Measurements from ENCODE around the gene TMEM244.
"Not testable (repeated sequence)": the region's sequence is repeated elsewhere in the genome, so short reads cannot be mapped to it uniquely, and the experiment has no call there.

Gene TMEM244

DNA sequence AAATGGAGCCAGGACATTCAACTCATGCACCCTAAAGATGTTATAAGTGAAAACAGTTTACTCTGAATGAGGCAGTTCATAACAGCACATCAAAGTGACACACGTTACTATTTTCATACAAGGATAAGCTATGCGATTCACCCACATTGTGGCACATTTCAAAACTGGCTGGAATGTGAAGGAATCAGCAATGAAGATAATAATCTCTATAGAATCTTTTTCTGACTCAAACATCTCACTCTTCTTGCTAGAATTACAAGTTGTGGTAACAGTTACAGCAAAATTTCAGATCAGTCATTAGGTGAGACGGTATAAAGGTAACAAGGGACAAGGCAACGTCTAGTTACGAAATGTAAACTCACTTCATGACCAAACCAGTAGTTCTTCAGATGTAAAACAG lies 17.5 kb downstream of the TMEM244 start:
- Histone ChIP-seq H3K27me3 (ENCODE audit: control insufficient read depth in 1 of 2, insufficient read depth in 2 of 2, low read length in 2 of 2) (no peaks in the 10 kb centered on the region), H3K9me3 (ENCODE audit: low read length) (no peaks in the 10 kb centered on the region), H3K9ac (ENCODE audit: low read length) (no peak overlapping the region), H3K4me3 (ENCODE audit: low read depth in 1 of 2, low read length in 2 of 2) (no peak overlapping the region), H3K4me1 (ENCODE audit: insufficient read depth, low read length) (no peaks in the 10 kb centered on the region), H3K36me3 (ENCODE audit: insufficient read depth, low read length) (no peaks in the 10 kb centered on the region), H3K27ac (ENCODE audit: low read depth, low read length) (no peak overlapping the region)

GRCh38 chr6:129842881-129843409 lies 18.2 kb downstream of the TMEM244 start:
- H3K4me1 ChIP-seq (ENCODE audit: insufficient read depth, low read length), result no peaks in the 10 kb centered on the region
- no peaks in the 10 kb centered on the region for H3K27me3 ChIP-seq (ENCODE audit: control insufficient read depth in 1 of 2, insufficient read depth in 2 of 2, low read length in 2 of 2)
- H3K9ac ChIP-seq (ENCODE audit: low read length), result no peak overlapping the region
- H3K36me3 ChIP-seq (ENCODE audit: insufficient read depth, low read length), result no peaks in the 10 kb centered on the region
- no peak overlapping the region for H3K4me3 ChIP-seq (ENCODE audit: low read depth in 1 of 2, low read length in 2 of 2)
- no peak overlapping the region for H3K27ac ChIP-seq (ENCODE audit: low read depth, low read length)
- H3K9me3 ChIP-seq (ENCODE audit: low read length), result no peaks in the 10 kb centered on the region

DNA sequence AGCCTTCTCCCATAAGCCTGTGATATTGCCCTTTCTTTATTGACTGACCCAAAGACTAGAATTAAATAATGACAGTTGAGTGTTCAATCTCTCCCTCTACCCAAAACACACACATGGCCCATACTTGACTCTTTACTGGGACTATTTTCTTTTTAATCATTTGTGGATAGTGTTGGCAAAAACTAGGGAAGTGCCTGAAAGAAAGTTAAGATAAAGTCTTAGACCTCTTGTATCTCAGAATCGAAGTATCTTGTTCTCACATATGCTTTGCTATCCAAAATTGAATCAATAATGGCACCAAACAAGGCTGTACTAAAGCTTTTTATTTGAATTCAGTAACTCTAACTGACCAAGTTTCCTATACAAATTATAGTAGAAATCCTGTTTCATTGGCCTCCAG lies 19.0 kb downstream of the TMEM244 start:
- no peak overlapping the region for H3K4me3 ChIP-seq (ENCODE audit: low read depth in 1 of 2, low read length in 2 of 2)

GRCh38 chr6:129839562-129839961 lies 21.6 kb downstream of the TMEM244 start:
- H3K27ac ChIP-seq (ENCODE audit: low read depth, low read length); H3K9me3 ChIP-seq (ENCODE audit: low read length); H3K9ac ChIP-seq (ENCODE audit: low read length); H3K4me3 ChIP-seq (ENCODE audit: low read depth in 1 of 2, low read length in 2 of 2); H3K4me1 ChIP-seq (ENCODE audit: insufficient read depth, low read length); H3K27me3 ChIP-seq (ENCODE audit: control insufficient read depth in 1 of 2, insufficient read depth in 2 of 2, low read length in 2 of 2); H3K36me3 ChIP-seq (ENCODE audit: insufficient read depth, low read length): not testable (repeated sequence)

More for the DNA sequence above, 19.0 kb downstream of the TMEM244 start:
- H3K36me3 ChIP-seq (ENCODE audit: insufficient read depth, low read length), result no peaks in the 10 kb centered on the region
- H3K4me1 ChIP-seq (ENCODE audit: insufficient read depth, low read length), result no peaks in the 10 kb centered on the region
- no peaks in the 10 kb centered on the region for H3K27me3 ChIP-seq (ENCODE audit: control insufficient read depth in 1 of 2, insufficient read depth in 2 of 2, low read length in 2 of 2)
- no peak overlapping the region for H3K9ac ChIP-seq (ENCODE audit: low read length)
- H3K9me3 ChIP-seq (ENCODE audit: low read length), result no peaks in the 10 kb centered on the region
- H3K27ac ChIP-seq (ENCODE audit: low read depth, low read length), result no peak overlapping the region

GRCh38 chr6:129835691-129836090 lies 25.4 kb downstream of the TMEM244 start:
- Histone ChIP-seq H3K36me3 (ENCODE audit: insufficient read depth, low read length) (no peaks in the 10 kb centered on the region), H3K27ac (ENCODE audit: low read depth, low read length) (no peak overlapping the region), H3K9ac (ENCODE audit: low read length) (no peak overlapping the region), H3K4me1 (ENCODE audit: insufficient read depth, low read length) (no peaks in the 10 kb centered on the region), H3K27me3 (ENCODE audit: control insufficient read depth in 1 of 2, insufficient read depth in 2 of 2, low read length in 2 of 2) (no peaks in the 10 kb centered on the region), H3K9me3 (ENCODE audit: low read length) (no peaks in the 10 kb centered on the region), H3K4me3 (ENCODE audit: low read depth in 1 of 2, low read length in 2 of 2) (no peak overlapping the region)

DNA sequence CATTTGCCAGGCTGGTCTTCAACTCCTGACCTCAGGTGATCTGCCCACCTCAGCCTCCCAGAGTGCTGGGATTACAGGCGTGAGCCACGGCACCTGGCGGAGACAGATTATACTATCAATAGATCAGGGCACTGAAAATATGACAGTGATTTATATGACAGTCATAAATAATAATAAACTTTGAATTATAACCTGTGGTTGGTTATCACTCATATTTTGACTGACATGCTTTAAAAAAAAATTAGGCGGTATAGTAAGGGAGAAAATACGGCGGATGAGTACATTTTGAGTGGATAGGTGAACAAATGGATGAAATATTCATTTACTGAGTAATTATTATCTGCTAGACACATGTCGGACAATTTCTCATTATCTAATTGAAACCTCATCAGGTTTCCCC lies 28.8 kb downstream of the TMEM244 start:
- Histone ChIP-seq H3K9me3 (ENCODE audit: low read length) (no peaks in the 10 kb centered on the region), H3K4me1 (ENCODE audit: insufficient read depth, low read length) (no peaks in the 10 kb centered on the region), H3K4me3 (ENCODE audit: low read depth in 1 of 2, low read length in 2 of 2) (no peak overlapping the region), H3K27me3 (ENCODE audit: control insufficient read depth in 1 of 2, insufficient read depth in 2 of 2, low read length in 2 of 2) (no peaks in the 10 kb centered on the region), H3K9ac (ENCODE audit: low read length) (no peak overlapping the region), H3K27ac (ENCODE audit: low read depth, low read length) (no peak overlapping the region), H3K36me3 (ENCODE audit: insufficient read depth, low read length) (no peaks in the 10 kb centered on the region)

DNA sequence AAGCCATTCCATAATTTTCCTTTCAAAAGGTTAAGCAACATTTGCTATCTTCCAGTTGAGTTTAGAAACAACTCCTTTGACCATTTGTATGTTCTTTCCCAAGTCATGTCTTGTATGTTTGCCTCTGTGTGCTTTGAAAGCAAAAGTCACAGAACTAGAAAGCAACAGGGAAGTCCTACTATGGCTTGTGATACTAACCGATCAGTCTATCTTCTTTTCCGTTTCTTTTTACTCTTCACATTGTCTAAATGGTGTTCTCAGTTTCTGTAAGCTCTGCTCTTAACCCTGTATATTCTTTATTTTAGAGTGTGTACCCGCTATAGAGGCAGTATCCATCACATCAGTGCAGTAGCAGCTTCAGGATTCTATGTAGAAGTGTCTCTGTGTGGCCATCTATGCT lies 32.9 kb downstream of the TMEM244 start:
- Histone ChIP-seq H3K9ac (ENCODE audit: low read length) (no peak overlapping the region), H3K9me3 (ENCODE audit: low read length) (no peaks in the 10 kb centered on the region), H3K4me1 (ENCODE audit: insufficient read depth, low read length) (no peaks in the 10 kb centered on the region), H3K4me3 (ENCODE audit: low read depth in 1 of 2, low read length in 2 of 2) (no peak overlapping the region), H3K27ac (ENCODE audit: low read depth, low read length) (no peak overlapping the region), H3K36me3 (ENCODE audit: insufficient read depth, low read length) (no peaks in the 10 kb centered on the region), H3K27me3 (ENCODE audit: control insufficient read depth in 1 of 2, insufficient read depth in 2 of 2, low read length in 2 of 2) (no peaks in the 10 kb centered on the region)

GRCh38 chr6:129818251-129818650 lies 42.9 kb downstream of the TMEM244 start:
- Histone ChIP-seq H3K27ac (ENCODE audit: low read depth, low read length) (no peak overlapping the region), H3K36me3 (ENCODE audit: insufficient read depth, low read length) (no peaks in the 10 kb centered on the region), H3K9ac (ENCODE audit: low read length) (no peak overlapping the region), H3K4me3 (ENCODE audit: low read depth in 1 of 2, low read length in 2 of 2) (no peak overlapping the region), H3K27me3 (ENCODE audit: control insufficient read depth in 1 of 2, insufficient read depth in 2 of 2, low read length in 2 of 2) (no peaks in the 10 kb centered on the region), H3K9me3 (ENCODE audit: low read length) (no peaks in the 10 kb centered on the region), H3K4me1 (ENCODE audit: insufficient read depth, low read length) (no peaks in the 10 kb centered on the region)

GRCh38 chr6:129817821-129818220 lies 43.3 kb downstream of the TMEM244 start:
- H3K4me1 ChIP-seq (ENCODE audit: insufficient read depth, low read length), result no peaks in the 10 kb centered on the region
- no peak overlapping the region for H3K4me3 ChIP-seq (ENCODE audit: low read depth in 1 of 2, low read length in 2 of 2)
- H3K9ac ChIP-seq (ENCODE audit: low read length), result no peak overlapping the region
- H3K27ac ChIP-seq (ENCODE audit: low read depth, low read length), result no peak overlapping the region
- H3K36me3 ChIP-seq (ENCODE audit: insufficient read depth, low read length), result no peaks in the 10 kb centered on the region
- no peaks in the 10 kb centered on the region for H3K27me3 ChIP-seq (ENCODE audit: control insufficient read depth in 1 of 2, insufficient read depth in 2 of 2, low read length in 2 of 2)
- no peaks in the 10 kb centered on the region for H3K9me3 ChIP-seq (ENCODE audit: low read length)

- Histone ChIP-seq H3K27ac (ENCODE audit: low read depth, low read length) (no peak overlapping the region), H3K9ac (ENCODE audit: low read length) (no peak overlapping the region), H3K4me1 (ENCODE audit: insufficient read depth, low read length) (no peaks in the 10 kb centered on the region), H3K27me3 (ENCODE audit: control insufficient read depth in 1 of 2, insufficient read depth in 2 of 2, low read length in 2 of 2) (no peaks in the 10 kb centered on the region), H3K36me3 (ENCODE audit: insufficient read depth, low read length) (no peaks in the 10 kb centered on the region), H3K4me3 (ENCODE audit: low read depth in 1 of 2, low read length in 2 of 2) (no peak overlapping the region), H3K9me3 (ENCODE audit: low read length) (no peaks in the 10 kb centered on the region)
Measured at GRCh38 chr6:129817332-129817731, 43.8 kb downstream of the TMEM244 start.

DNA sequence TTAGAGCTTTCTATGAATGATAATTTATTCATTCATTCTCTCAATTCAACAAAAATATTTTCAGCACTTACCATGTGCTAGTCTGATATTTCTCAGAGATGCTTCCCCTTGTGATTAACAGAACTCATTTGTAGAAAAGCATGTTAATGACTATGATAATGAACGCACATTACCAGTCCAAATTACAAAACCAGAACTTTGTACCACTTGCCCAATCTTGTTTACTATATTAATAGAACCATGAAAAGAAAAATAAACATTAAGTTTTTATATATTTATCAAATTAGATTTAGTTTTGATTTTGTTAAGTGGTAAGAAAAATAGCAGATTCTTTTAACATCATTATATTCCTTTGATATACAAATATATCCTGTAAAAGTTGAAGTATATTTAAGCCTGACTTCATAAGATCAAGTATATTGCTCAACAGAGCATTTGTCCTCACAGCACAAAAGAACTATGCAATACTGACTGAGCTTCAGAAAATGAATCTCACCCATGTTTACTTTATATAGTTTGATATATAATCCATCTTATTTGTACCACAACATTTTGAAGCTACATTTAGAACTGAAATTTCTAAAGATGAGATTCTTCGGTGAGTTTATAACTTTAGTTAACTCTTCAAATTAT lies 48.9 kb downstream of the TMEM244 start:
- Histone ChIP-seq H3K36me3 (ENCODE audit: insufficient read depth, low read length) (no peaks in the 10 kb centered on the region), H3K4me3 (ENCODE audit: low read depth in 1 of 2, low read length in 2 of 2) (no peak overlapping the region), H3K9me3 (ENCODE audit: low read length) (no peaks in the 10 kb centered on the region), H3K4me1 (ENCODE audit: insufficient read depth, low read length) (no peaks in the 10 kb centered on the region), H3K27me3 (ENCODE audit: control insufficient read depth in 1 of 2, insufficient read depth in 2 of 2, low read length in 2 of 2) (no peaks in the 10 kb centered on the region), H3K9ac (ENCODE audit: low read length) (no peak overlapping the region), H3K27ac (ENCODE audit: low read depth, low read length) (no peak overlapping the region)

DNA sequence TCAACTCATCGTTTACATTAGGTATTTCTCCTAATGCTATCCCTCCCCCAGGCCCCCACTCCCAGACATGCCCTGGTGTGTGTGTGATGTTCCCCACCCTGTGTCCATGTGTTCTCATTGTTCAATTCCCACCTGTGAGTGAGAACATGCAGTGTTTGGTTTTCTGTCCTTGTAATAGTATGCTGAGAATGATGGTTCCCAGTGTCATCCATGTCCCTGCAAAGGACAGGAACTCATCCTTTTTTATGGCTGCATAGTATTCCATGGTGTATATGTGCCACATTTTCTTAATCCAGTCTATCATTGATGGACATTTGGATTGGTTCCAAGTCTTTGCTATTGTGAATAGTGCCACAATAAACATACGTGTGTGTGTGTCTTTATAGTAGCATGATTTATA lies 54.0 kb downstream of the TMEM244 start:
- not testable (repeated sequence) for H3K4me3 ChIP-seq (ENCODE audit: low read depth in 1 of 2, low read length in 2 of 2); H3K27me3 ChIP-seq (ENCODE audit: control insufficient read depth in 1 of 2, insufficient read depth in 2 of 2, low read length in 2 of 2); H3K27ac ChIP-seq (ENCODE audit: low read depth, low read length); H3K4me1 ChIP-seq (ENCODE audit: insufficient read depth, low read length); H3K9me3 ChIP-seq (ENCODE audit: low read length); H3K9ac ChIP-seq (ENCODE audit: low read length); H3K36me3 ChIP-seq (ENCODE audit: insufficient read depth, low read length)

Data from muscle layer of colon (tissue), 2 donors.